ENCODE results near the gene PRLH.

DNA sequence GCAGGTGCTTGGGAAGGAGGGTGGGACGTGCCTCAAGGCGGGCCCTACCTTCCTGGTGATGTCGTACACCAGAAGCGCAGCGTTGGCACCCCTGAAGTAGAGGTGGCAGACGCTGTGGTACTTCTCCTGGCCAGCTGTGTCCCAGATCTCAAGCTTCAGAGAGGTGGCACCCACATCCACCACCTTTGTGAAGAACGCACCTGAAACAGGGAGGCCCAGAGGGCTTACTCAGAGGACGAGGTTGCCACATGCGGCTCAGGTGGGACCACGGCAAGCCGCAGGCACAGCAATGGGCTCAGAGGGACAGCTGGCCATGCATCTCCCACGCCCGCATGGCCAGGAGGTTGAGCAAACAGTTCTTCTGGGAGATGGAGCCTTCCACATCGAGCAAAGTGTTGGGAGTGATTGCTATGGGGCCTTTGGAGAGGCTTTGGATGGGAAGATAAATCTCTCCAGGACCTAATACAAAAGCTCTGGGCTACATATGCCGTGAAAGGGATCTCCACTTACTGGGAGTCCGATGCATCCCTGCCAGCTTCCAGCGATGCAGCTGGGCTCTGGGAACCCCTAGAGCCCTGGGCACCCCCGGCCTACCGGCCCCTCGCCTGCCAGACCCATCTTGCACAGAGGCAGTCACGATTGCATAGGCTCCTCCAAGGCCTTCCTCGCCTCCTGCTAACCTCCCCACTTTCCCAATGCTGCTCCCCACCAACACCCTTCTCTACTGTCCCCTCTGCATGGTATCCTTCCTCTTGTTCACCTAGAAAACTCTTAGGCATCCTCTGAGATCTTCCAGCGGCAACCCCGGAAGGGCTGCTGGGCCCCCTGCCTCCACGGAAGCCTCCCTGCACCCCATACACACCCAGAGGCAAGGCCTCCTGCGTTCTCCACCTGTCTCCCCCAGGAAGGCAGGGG is 11.8 kb downstream of the PRLH start:
- TF ChIP-seq, protein P1, sequence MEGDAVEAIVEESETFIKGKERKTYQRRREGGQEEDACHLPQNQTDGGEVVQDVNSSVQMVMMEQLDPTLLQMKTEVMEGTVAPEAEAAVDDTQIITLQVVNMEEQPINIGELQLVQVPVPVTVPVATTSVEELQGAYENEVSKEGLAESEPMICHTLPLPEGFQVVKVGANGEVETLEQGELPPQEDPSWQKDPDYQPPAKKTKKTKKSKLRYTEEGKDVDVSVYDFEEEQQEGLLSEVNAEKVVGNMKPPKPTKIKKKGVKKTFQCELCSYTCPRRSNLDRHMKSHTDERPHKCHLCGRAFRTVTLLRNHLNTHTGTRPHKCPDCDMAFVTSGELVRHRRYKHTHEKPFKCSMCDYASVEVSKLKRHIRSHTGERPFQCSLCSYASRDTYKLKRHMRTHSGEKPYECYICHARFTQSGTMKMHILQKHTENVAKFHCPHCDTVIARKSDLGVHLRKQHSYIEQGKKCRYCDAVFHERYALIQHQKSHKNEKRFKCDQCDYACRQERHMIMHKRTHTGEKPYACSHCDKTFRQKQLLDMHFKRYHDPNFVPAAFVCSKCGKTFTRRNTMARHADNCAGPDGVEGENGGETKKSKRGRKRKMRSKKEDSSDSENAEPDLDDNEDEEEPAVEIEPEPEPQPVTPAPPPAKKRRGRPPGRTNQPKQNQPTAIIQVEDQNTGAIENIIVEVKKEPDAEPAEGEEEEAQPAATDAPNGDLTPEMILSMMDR (IDR thresholded peaks at IDR 0.05) = no peak
- no peak for TF ChIP-seq POLR2A (IDR thresholded peaks at IDR 0.05)
